ENCODE data around the gene ADAMTS13. TPM values are rescaled to one million over a fixed set of nuclear protein-coding genes. Genes with fewer than 3 reads are reported as not detected.
"Not testable (repeated sequence)": the region's sequence is repeated elsewhere in the genome, so short reads cannot be mapped to it uniquely, and the experiment has no call there.

ADAMTS13 gene
- total RNA-seq, 2 donors from 2014 or later = 3.0 to 4.4 TPM

DNA sequence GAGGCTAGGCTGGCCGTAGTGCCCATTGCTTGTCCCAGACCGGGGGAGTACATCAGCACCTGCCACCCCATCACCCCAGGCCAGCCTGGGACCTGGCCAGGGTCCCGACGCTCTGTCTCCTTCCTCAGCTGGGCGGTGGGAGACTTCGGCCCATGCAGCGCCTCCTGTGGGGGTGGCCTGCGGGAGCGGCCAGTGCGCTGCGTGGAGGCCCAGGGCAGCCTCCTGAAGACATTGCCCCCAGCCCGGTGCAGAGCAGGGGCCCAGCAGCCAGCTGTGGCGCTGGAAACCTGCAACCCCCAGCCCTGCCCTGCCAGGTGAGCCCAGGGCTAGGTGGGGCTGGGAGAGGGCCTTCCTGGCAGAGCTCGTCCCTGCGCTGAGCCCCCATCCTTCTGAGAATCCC lies 21.1 kb downstream of the ADAMTS13 start:
- intact Hi-C loops (cut with DNase I, micrococcal nuclease) = no loop called here

DNA sequence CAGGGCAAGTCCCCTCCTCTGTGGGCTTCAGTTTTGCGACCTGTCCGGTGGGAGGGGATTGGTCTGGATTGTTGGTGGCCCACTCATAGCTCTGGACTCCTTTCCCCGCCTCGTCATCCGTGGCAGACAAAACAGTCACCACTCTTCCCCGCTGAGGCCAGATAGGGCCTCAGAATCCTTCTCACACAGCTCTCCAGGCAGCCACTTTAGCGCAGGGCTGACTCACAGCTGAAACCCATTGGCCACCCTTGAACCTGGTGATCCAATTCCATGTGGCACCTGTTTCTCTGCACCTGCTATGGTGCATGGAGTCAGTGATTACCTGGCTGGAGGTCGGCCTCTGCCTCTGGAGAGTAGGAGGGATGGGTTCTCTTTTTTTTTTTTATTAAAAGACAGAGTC lies 21.8 kb downstream of the ADAMTS13 start:
- DNase-seq = no peak
- ATAC-seq = no peak
- intact Hi-C loops (cut with DNase I, micrococcal nuclease) = no loop called here

More for the DNA sequence above, 21.1 kb downstream of the ADAMTS13 start:
- DNase-seq (no peak), ATAC-seq (no peak)

DNA sequence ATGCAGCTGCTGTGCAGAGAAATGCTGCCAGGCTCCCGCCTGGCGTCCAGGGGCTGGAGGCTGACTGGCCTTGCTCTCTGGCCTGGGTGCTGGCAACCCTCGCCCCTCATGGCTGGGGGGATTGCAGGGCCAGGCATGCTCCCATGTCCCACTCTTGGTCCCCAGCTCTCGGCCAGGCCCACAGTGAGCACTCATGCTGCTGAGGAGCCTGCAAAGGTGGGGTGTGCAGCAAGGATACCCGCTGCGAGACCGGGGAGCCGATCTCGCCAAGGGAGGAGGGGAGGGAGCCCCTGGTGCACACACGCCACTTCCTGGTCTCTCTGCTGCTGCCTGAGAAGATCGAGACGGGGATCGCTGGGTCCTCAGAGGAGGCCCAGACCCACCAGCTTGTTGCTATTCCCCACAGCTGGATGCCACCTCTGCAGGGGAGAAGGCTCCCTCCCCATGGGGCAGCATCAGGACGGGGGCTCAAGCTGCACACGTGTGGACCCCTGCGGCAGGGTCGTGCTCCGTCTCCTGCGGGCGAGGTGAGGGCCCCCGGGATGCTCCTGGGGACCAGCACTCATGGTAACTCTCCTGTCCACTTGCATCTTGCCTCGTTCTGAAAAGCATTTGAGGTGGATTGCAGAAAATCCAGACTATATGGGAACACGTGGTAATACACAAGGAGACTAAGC lies 23.3 kb downstream of the ADAMTS13 start:
- intact Hi-C loops (cut with DNase I, micrococcal nuclease) = no loop called here
- DNase-seq = no peak

DNA sequence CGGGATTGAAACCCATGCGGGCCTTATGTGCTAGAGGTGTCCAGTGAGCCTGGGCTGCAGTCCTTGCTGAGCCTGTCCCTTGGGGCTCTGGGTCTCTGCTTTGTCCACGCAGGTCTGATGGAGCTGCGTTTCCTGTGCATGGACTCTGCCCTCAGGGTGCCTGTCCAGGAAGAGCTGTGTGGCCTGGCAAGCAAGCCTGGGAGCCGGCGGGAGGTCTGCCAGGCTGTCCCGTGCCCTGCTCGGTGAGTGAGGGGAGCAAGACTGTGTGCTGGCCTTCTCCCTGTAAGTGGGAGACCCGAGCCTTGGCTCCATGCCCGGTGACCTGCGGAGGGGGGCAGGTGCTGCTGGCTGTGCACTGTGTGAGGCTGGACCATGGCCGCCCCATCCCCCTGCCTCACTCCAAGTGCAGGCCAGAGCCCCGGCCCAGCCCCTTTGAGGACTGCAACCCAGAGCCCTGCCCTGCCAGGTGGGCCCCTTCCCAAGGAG lies 26.4 kb downstream of the ADAMTS13 start:
- ATAC-seq (peak; percentile 32), DNase-seq (no peak)
- intact Hi-C loops (cut with DNase I, micrococcal nuclease) = no loop called here

More for the DNA sequence above, 23.3 kb downstream of the ADAMTS13 start:
- no peak for ATAC-seq

DNA sequence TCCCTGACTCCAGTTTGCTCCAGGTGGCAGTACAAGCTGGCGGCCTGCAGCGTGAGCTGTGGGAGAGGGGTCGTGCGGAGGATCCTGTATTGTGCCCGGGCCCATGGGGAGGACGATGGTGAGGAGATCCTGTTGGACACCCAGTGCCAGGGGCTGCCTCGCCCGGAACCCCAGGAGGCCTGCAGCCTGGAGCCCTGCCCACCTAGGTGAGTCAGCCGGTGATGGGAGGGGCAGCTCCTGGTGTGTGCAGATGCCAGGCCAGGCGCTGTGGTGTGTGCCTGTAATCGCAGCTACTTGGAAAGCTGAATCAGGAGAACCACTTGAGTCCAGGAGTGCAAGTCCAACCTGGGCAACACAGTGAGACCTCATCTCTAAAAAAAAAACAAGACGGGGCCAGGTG lies 27.6 kb downstream of the ADAMTS13 start:
- intact Hi-C loops (cut with DNase I, micrococcal nuclease) = no loop called here
- ATAC-seq (peak; percentile 96), DNase-seq (peak; percentile 58)

DNA sequence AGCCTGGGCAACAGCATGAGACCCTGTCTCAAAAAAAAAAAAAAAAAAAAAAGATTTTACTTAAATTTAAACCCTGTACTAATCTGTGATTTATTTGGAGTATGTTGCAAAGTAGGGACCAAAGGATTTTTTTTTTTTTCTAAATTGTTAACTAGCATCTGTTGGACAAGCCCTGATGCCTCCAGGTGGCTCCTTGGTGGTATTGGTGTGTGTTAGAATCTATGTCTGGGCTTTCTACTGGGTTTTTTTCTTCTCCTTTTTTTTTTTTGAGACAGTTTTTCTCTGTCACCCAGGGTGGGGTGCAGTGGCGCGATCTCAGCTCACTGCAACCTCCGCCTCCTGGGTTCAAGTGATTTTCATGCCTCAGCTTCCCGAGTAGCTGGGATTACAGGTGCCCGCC lies 29.7 kb downstream of the ADAMTS13 start:
- DNase-seq; intact Hi-C loops (cut with DNase I, micrococcal nuclease); ATAC-seq: not testable (repeated sequence)

DNA sequence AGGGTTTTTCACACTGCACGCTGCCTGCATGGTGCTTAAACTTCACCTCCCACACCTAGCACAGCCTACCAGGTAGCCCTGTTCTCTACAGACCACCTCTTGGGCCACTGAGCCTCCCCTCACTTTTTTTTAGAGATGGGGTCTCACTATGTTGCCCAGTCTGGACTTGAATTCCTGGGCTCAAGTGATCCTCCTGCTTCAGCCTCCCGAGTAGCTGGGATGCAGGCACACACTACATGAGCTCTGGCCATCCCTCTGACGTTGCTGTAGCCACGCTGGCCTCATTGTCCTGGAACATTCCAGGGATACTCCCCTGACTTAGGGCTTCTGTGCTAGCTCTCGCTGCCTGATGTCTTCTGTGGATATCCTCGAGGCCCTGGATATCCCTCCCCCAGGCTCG lies 30.4 kb downstream of the ADAMTS13 start:
- intact Hi-C loops (cut with DNase I, micrococcal nuclease) = no loop called here
- DNase-seq (no peak), ATAC-seq (no peak)

DNA sequence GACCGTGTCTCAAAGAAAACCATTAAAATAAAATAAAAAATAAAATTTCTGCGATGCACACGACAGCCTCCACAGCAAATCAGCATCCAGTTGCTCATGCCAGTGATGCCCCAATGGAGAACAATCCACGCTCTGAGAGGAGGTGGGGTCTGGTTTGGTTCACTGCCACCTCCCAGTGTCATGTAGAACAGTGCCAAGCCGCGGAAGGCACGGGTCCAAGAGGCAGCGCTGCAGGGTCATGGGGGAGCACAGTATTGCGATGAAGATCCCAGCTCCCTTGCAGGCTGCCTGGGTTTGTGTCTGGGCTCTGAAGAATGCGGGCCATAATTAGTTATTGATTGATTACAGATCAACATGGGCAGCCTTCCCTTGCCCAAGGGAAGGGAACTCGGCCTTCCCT lies 31.5 kb downstream of the ADAMTS13 start:
- no peak for DNase-seq
- intact Hi-C loops (cut with DNase I, micrococcal nuclease) = no loop called here
- ATAC-seq = no peak

DNA sequence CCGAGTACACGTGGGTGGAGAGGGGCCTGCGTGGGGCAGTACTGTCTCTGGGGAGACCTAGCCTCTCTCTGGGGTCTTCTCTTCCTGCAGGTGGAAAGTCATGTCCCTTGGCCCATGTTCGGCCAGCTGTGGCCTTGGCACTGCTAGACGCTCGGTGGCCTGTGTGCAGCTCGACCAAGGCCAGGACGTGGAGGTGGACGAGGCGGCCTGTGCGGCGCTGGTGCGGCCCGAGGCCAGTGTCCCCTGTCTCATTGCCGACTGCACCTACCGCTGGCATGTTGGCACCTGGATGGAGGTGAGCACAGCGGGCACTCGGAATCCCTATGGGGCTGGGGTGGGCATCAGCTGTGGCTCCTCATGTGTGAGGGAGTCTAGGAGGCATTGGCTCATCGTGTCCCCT lies 32.2 kb downstream of the ADAMTS13 start:
- DNase-seq (no peak), ATAC-seq (no peak)
- intact Hi-C loops (cut with DNase I, micrococcal nuclease) = no loop called here

DNA sequence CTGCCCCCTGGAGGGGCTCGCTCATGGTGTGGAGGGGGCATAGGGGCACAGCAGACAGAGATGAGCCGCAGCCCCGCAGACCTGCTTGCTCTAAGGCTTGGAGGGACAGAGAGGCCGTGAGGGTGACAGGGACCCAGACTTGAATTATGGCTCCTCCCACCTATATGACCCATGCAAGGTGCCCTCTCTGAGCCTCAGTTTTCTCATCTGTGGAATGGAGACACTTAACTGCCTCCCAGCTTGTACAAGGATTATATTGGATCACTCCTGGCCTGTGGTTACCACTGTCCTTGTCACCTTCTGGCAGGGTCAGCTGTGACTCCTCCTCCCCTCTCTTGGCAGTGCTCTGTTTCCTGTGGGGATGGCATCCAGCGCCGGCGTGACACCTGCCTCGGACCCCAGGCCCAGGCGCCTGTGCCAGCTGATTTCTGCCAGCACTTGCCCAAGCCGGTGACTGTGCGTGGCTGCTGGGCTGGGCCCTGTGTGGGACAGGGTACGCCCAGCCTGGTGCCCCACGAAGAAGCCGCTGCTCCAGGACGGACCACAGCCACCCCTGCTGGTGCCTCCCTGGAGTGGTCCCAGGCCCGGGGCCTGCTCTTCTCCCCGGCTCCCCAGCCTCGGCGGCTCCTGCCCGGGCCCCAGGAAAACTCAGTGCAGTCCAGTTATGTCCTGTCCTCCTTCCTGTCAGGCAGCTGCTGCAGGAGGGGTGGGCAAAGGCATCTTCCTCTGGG lies 32.9 kb downstream of the ADAMTS13 start:
- no peak for ATAC-seq
- no peak for DNase-seq
- intact Hi-C loops (cut with DNase I, micrococcal nuclease) = no loop called here

DNA sequence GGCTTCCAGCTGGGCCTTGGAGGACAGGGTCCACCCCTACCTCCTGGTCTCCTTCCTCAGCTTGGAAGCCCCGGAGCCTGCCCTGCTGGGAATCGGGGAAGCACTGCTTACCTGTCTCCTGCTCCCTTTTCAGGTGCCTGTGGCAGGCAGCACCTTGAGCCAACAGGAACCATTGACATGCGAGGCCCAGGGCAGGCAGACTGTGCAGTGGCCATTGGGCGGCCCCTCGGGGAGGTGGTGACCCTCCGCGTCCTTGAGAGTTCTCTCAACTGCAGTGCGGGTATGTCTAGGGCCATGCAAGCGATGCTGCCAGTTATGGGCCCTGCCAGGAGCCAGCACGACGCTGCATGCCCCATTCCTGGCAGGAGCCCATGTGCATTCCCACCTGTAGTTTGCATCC lies 33.8 kb downstream of the ADAMTS13 start:
- no peak for ATAC-seq
- DNase-seq = no peak
- intact Hi-C loops (cut with DNase I, micrococcal nuclease) = no loop called here

DNA sequence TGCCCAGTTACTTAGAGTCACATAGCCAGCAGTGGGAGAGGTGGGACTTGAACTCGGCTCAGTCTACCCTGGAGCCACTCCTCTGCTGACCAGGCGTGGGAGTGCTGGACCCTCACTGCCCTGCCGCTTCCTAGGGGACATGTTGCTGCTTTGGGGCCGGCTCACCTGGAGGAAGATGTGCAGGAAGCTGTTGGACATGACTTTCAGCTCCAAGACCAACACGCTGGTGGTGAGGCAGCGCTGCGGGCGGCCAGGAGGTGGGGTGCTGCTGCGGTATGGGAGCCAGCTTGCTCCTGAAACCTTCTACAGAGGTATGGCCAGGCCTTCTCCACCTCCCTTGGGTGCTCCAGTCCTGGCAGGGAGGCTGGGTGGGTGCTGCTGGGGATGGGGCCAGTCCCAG lies 34.2 kb downstream of the ADAMTS13 start:
- ATAC-seq (no peak), DNase-seq (no peak)
- intact Hi-C loops (cut with DNase I, micrococcal nuclease) = no loop called here

DNA sequence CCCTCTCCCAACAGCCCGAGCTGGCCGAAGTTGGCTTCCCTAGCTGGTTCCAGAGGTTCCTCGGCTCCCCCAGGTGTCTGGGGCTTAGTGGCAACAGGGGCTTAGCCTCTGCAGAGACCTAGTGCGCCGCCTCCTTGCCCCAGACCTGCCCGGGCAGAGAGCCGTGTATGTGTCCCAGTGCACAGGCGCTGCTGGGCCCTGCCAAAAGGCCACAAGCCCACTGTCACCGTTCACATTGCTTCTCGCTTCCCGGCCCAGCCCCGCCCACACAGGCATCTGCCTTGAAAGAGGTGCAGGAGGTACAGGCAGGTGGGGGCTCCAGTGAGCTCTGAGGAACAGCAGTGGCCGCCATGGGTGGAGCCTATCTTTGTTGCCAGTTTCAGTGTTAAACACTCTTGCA lies 35.1 kb downstream of the ADAMTS13 start:
- ATAC-seq = no peak
- DNase-seq = no peak
- intact Hi-C loops (cut with DNase I, micrococcal nuclease) = no loop called here

DNA sequence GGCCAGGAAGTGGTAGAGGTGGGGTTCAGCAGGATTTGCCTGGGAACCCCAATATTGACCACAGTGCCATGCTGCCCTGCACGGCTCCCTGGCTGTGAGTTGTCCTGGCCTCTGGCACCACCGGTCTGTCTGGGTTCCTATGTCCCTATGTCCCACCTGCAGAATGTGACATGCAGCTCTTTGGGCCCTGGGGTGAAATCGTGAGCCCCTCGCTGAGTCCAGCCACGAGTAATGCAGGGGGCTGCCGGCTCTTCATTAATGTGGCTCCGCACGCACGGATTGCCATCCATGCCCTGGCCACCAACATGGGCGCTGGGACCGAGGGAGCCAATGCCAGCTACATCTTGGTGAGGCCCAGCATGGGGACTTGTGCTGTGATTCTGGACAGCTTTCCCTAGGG lies 35.6 kb downstream of the ADAMTS13 start:
- intact Hi-C loops (cut with DNase I, micrococcal nuclease) = no loop called here
- no peak for ATAC-seq

DNA sequence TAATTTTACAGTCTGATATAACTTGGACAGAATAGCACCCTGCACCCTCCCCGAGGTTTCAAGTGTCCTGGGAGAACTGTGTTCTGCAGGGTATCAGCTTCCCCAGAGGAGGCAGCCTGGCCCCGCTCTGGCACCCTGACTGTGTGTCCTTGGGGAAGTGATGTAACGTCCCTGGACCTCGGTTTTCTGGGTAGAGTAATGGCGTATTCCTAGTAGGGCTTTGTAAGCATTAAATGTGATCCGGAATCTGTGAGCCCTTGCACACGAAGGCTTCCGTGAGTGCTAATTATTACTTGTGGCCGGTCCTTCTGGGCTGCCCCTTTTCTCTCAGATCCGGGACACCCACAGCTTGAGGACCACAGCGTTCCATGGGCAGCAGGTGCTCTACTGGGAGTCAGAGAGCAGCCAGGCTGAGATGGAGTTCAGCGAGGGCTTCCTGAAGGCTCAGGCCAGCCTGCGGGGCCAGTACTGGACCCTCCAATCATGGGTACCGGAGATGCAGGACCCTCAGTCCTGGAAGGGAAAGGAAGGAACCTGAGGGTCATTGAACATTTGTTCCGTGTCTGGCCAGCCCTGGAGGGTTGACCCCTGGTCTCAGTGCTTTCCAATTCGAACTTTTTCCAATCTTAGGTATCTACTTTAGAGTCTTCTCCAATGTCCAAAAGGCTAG lies 36.6 kb downstream of the ADAMTS13 start:
- no peak for DNase-seq
- no peak for ATAC-seq
- intact Hi-C loops (cut with DNase I, micrococcal nuclease) = no loop called here

More for the DNA sequence above, 35.6 kb downstream of the ADAMTS13 start:
- no peak for DNase-seq

DNA sequence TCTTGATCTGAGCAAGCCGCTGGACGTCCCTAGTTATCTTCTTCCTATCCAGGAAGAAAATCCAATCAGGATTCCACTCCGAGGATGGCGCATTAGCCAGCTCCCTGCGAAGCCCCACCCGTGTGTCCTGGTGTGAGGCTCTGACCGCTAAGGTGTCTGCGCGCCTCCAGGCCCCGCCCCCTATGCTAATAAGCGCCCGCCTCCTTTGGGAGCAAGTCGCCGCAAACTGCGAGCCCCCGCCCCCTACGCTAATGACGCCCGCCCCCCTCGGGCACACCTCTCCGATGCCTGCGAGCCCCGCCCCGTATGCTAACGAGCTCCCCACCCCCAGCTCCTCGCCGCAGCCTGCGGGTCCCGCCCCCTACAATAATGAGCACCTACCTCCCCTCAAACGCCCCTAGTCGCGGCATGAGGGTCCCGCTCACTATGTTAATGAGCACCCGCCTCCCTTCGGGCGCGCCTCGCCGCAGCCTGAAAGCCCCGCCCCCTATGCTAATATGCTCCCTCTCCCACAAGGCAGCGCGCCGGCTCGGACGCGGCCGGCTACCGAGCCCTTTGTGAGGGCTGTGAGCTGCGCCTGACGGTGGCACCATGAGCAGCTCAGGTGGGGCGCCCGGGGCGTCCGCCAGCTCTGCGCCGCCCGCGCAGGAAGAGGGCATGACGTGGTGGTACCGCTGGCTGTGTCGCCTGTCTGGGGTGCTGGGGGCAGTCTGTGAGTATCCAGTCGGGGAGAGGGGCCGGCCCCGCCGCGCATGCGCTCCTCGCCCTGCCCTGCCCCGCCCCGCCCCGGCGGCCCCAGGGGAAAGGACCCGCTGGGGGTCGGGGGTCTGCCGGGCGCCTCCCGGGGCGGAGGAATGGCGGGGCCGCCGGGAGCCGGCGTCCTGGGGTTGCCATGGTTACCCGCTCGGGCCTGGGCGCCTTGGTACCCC lies 37.6 kb downstream of the ADAMTS13 start, which contains the start of gene CACFD1:
TSS of gene CACFD1 (plus strand) at position 503 of the 929 bp plus-strand sequence. CDS start at position 592, 89 bp downstream.
- intact Hi-C loops (cut with DNase I, micrococcal nuclease) = no loop called here
- ATAC-seq (peak; percentile 82), DNase-seq (peak; percentile 98 to 99)

DNA sequence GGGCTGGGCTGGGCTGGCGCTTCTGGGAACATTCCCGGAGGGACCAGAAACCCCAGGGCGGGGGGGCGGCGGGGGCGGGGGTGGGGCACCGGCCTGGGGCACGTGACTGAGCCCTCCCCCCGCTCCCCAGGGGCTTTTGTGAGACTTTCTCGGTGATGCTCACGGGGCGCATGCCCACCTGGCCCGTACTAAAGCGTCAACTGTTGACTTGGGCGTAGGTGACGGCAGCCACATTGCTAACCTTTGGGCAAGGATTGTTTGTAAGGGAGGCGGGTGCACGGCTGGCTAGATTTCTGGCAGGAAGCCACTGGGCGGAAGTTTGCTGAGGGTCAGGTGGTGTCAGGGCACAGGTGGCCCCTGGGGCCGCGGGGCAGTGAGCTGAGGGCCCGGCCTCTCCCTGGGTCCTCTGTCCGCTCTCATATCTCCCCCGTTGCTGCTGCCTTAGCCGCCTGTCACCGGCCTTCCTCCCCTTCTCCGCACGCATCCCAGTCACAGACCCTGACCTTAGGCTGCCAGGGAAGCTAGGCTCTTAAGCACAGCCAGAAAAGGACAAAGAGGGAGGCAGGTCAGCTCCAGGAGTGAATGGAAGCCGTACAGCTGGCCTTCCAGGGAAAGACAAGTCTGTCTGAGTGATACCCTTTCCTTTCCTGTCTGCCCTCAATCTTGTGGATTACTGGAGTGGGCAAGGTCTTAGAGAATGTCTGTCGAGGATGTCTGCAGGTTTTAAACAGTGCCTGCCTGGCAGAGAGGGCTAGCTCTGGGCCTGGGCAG lies 38.4 kb downstream of the ADAMTS13 start:
- ATAC-seq (peak; percentile 65), DNase-seq (peak; percentile 90 to 91)
- intact Hi-C loops (cut with DNase I, micrococcal nuclease) = no loop called here

DNA sequence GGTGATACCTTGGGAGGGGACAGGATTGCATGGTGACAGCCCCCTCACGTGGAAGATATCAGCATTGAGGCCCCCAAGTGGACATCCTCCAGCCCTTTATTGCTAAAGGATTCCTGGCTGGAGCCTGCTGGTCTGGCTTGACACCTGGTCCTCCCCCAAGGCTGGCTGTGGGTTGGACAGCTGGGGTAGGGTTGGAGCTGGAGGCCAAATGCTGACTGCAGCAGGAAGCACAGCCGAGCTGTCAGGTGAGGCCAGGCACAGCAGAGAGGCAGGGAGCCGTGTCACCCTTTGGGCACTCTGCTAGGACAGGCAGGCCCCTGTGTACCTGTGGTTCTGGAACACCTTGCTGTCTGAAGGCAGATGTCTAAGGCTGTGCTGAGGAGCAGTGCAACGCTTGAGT lies 39.8 kb downstream of the ADAMTS13 start:
- no peak for DNase-seq
- no peak for ATAC-seq

More for the DNA sequence above, 39.8 kb downstream of the ADAMTS13 start:
- intact Hi-C loops (cut with DNase I, micrococcal nuclease) = no loop called here
